ENCODE results near the gene RAET1L. TPM values are rescaled to one million over a fixed set of nuclear protein-coding genes. Genes with fewer than 3 reads are reported as not detected.

The RAET1L gene
- polyA plus RNA-seq, 3 donors = not detected

GRCh38 chr6:150057501-150057951 is 32.2 kb upstream of the RAET1L start:
- H3K27ac Mint-ChIP-seq = no peak overlapping the region
- intact Hi-C loops (cut with micrococcal nuclease) = no loop called here
- no peak overlapping the region for H2AFZ ChIP-seq (ENCODE audit: insufficient read depth, low read depth, low read length, poor library complexity, severe bottlenecking)
- H3K79me2 ChIP-seq (ENCODE audit: insufficient read depth, low read length) = no peaks in the 10 kb centered on the region
- H3K36me3 ChIP-seq (replicated peaks in 1 of 2; ENCODE audit: control insufficient read depth in 1 of 2, insufficient read depth in 2 of 2, low read length in 2 of 2) = no peaks in the 10 kb centered on the region
- H3K4me2 ChIP-seq (replicated peaks; ENCODE audit: extremely low read depth, low read length, poor library complexity, severe bottlenecking) = no peak overlapping the region
- H4K20me1 ChIP-seq (ENCODE audit: insufficient read depth, low read length) = no peaks in the 10 kb centered on the region
- H3K27ac ChIP-seq (ENCODE audit: low read depth in 1 of 2, low read length in 2 of 2) = no peak overlapping the region
- peaks cover 0 to 4% (median 2%) of the 10 kb centered on the region in 7 donors for H3K9me3 Mint-ChIP-seq
- H3K27me3 Mint-ChIP-seq (ENCODE audit: low read depth in 3 of 3) = peaks cover 24 to 43% (median 37%) of the 10 kb centered on the region in 3 donors
- H3K4me3 ChIP-seq (replicated peaks in 1 of 3; ENCODE audit: low read depth in 2 of 3, low read length in 3 of 3) = no peak overlapping the region
- DNase-seq = no peak
- peaks cover 4% of the 10 kb centered on the region for H3K4me1 Mint-ChIP-seq
- H3K36me3 Mint-ChIP-seq = no peaks in the 10 kb centered on the region
- no peaks in the 10 kb centered on the region for H3K9me3 ChIP-seq (replicated peaks in 1 of 2; ENCODE audit: control insufficient read depth in 1 of 2, insufficient read depth in 1 of 2, low read length in 2 of 2)
- TF ChIP-seq CTCF (IDR thresholded peaks at IDR 0.05) = no peak
- 87% methylated on average over 29 of the region's 29 CpGs for WGBS (ENCODE audit: insufficient coverage)
- H3K27me3 ChIP-seq (ENCODE audit: control insufficient read depth in 2 of 2, insufficient read depth in 2 of 2, low read length in 2 of 2) = no peaks in the 10 kb centered on the region
- no peak overlapping the region for H3K4me3 Mint-ChIP-seq
- H3K9ac ChIP-seq (ENCODE audit: insufficient read depth, low read length, poor library complexity, severe bottlenecking) = no peak overlapping the region
- no peaks in the 10 kb centered on the region for H3K4me1 ChIP-seq (ENCODE audit: control insufficient read depth in 1 of 2, insufficient read depth in 2 of 2, low read length in 2 of 2)

GRCh38 chr6:150056916-150057315 is 31.6 kb upstream of the RAET1L start:
- H3K36me3 ChIP-seq (replicated peaks in 1 of 2; ENCODE audit: control insufficient read depth in 1 of 2, insufficient read depth in 2 of 2, low read length in 2 of 2) = no peaks in the 10 kb centered on the region
- intact Hi-C loops (cut with micrococcal nuclease) = no loop called here
- no peaks in the 10 kb centered on the region for H3K4me1 ChIP-seq (ENCODE audit: control insufficient read depth in 1 of 2, insufficient read depth in 2 of 2, low read length in 2 of 2)
- no peak overlapping the region for H3K9ac ChIP-seq (ENCODE audit: insufficient read depth, low read length, poor library complexity, severe bottlenecking)
- H3K27me3 ChIP-seq (ENCODE audit: control insufficient read depth in 2 of 2, insufficient read depth in 2 of 2, low read length in 2 of 2) = no peaks in the 10 kb centered on the region
- H3K4me1 Mint-ChIP-seq = peaks cover 4% of the 10 kb centered on the region
- H3K27me3 Mint-ChIP-seq (ENCODE audit: low read depth in 3 of 3) = peaks cover 21 to 48% (median 42%) of the 10 kb centered on the region in 3 donors
- no peak overlapping the region for H3K4me3 ChIP-seq (replicated peaks in 1 of 3; ENCODE audit: low read depth in 2 of 3, low read length in 3 of 3)
- no peak for TF ChIP-seq CTCF (IDR thresholded peaks at IDR 0.05)
- H3K9me3 Mint-ChIP-seq = peaks cover 0 to 4% (median 1%) of the 10 kb centered on the region in 7 donors
- no peak overlapping the region for H3K27ac ChIP-seq (ENCODE audit: low read depth in 1 of 2, low read length in 2 of 2)
- H3K4me3 Mint-ChIP-seq = no peak overlapping the region
- H2AFZ ChIP-seq (ENCODE audit: insufficient read depth, low read depth, low read length, poor library complexity, severe bottlenecking) = no peak overlapping the region
- DNase-seq = no peak
- H3K4me2 ChIP-seq (replicated peaks; ENCODE audit: extremely low read depth, low read length, poor library complexity, severe bottlenecking) = no peak overlapping the region
- H3K36me3 Mint-ChIP-seq = no peaks in the 10 kb centered on the region
- no peak overlapping the region for H3K27ac Mint-ChIP-seq
- no peaks in the 10 kb centered on the region for H4K20me1 ChIP-seq (ENCODE audit: insufficient read depth, low read length)
- H3K79me2 ChIP-seq (ENCODE audit: insufficient read depth, low read length) = no peaks in the 10 kb centered on the region
- no peaks in the 10 kb centered on the region for H3K9me3 ChIP-seq (replicated peaks in 1 of 2; ENCODE audit: control insufficient read depth in 1 of 2, insufficient read depth in 1 of 2, low read length in 2 of 2)
- WGBS (ENCODE audit: insufficient coverage) = 92% methylated on average over 3 of the region's 4 CpGs
